Measurements from ENCODE around the gene BAZ1A. TPM values are rescaled to one million over a fixed set of nuclear protein-coding genes. Genes with fewer than 3 reads are reported as not detected.

The BAZ1A gene
- total RNA-seq, 1 donor from 2014 or later: 39.7 TPM

DNA sequence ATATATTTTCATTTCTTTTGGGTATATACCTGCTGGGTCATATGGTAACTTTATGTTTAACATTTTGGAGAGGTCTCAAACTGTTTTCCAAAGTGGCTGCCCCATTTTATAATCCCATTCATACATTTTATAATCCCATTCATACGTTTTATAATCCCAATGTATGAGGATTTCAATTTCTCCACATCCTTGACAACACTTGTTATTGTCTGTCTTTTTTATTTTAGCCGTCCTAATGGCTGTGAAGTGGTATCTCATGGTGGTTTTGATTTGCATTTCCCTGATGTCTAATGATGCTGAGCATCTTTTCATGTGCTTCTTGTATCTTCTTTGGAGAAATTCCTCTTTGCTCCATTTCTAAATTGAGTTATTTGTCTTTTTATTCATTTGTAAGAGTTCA, 154.0 kb downstream of the BAZ1A start:
- DNase-seq (ENCODE audit: low spot score): no peak

- no peak for DNase-seq (ENCODE audit: low spot score)
Observed at GRCh38 chr14:34718750-34719304, 156.3 kb downstream of the BAZ1A start.

DNA sequence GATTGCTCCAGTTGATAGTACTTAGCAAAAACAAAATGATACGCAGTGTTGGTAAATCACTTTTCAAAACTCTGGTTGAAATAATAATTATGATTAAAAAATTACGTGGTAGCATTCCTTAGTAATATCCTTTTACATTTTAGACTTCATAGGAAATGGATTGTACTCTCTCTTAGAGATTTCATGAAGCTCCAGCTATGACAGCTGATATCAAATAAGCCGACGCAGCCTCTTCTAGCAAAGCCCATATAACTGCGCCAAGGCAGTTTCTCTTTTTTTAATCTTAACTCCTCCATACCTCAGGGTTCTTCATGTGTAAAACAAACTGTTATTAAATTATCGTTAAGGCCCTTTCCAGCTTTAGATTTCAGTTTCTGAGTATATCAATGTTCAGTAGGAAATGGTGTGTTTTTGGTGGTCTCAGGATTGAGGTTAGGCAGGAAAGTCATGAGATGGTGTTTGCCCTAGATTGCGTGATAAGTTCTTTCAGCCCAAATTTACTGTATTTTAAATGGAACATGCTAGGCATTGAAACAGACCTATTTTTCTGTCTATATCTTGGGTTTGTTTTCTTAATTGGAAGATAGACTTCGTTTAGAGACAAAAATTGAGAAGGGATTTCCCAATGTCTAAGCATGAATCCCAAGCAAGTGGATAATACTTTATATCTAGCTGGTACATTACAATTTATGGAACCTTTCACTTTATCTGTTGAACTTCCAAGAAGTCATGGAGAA, 159.9 kb downstream of the BAZ1A start:
- peak; percentile 38 for DNase-seq (ENCODE audit: low spot score)

DNA sequence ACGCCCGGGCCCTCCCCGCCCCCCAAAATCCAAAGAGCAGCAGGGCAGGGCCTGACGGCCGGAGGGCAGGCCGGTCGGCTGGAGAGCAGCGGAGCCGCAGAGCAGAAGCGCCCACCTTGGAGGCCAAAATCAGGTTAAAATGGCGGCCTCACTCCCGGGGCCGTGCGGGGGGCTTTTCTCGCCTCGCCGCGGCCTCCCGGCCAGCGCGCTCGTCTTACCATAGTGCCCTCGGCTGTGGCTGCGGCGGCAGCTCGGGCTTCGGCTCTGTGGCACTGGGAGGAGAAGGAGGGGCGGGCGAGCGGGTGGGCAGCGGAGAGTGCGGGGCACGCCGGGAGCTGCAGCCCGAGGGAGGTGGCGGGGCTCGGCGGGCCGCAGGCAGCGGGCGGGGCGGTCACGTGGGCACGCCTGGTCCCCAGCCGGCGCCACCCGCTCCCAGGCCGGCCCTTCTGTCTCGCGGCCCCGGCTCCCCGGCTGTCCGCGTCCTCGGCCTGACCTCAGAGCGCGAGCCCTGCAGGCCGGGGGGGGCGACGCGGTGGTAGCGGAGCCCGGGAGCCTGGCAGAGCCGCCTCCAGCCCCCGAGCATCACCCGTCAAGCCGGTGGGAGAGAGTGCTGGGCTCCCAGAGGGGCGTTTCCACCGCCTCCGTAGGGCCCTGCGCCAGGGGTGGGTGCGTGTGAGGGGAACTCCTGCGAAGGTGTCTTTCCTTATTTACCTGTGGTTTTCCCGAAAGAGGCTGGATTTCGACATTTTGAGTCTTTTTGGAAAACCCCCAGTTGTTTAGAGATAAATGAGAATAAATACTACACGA, 160.6 kb downstream of the BAZ1A start, which contains the start of gene CFL2:
Gene CFL2 (minus strand): TSS at position 274 of the 807 bp plus-strand sequence. CDS start 53 bp downstream, at position 221.
- DNase-seq (ENCODE audit: low spot score): peak; percentile 86

DNA sequence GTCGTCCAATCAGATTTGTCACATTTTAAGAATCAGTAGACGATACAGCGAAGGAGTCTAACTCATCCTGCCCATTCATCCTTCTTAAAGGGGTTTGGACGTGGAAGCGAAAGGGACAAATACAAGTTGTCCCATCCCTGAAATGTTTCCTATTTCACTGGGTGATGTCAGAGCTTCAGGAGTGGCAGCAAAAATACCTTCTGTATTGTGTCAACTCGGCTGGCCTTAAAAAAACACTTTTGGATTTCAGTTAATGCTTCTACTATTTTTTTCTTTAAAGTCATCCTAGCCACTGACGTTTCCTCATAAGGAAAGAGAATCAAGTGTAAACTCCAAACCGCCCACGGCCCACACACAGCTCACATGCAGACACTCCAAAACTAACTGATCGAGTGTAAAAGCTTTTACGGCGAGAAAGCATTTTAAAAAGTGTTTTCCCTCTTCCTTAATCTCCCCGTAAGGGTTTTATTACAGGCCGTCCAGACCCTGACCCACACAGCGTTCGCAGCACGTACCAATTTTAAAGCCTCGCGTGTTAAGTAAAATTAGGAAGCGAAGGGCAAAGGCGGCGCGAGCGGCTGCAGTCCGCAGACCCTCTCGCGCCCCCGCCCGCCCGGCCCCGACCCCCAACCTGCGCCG, 161.4 kb downstream of the BAZ1A start:
- peak; percentile 77 for DNase-seq (ENCODE audit: low spot score)

DNA sequence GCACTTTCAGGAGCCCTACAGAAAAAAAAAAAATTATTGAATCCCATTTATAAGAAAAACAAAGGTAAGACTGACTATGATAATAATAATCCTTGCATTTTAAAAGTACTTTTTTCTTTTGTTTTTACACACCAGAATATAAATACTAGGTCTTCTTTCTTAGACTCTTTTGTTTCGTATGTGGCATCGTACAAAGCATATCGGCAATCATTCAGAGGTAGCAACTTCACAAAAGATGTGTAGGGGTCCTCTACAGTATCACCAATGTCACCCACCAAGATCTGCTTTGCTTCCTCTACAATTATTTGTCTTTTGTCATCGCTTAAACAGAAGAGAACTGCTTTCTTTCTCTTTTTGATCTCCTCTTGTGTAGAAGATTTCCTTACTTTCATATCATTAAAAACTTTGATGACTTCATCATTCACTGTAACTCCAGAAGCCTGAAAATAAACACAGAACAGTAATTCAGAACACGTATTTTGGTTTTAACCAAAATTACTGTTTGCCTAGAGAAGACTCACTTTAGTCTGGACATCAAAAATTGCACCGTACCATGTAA, 162.0 kb downstream of the BAZ1A start:
- no peak for DNase-seq (ENCODE audit: low spot score)

- DNase-seq (ENCODE audit: low spot score): no peak
Observed at GRCh38 chr14:34711796-34712712, 163.1 kb downstream of the BAZ1A start.

DNA sequence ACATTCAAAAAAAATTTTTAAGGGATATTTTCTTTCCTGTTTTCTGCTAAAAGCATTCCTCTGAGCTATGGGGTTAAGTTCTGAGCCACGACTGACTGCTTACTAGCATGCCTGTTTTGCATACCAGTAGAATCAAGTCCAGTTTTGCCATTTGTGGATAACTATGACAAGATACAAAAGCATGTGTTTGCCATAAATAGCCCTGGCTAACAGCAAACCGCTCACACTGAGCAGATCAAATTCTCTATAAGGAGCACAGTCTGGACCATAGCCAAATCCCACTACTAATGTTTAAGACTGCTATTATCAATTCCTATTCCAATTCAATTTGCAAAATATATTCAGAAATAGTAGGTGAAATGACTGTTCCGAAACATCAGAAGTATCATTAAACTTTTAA, 164.0 kb downstream of the BAZ1A start:
- DNase-seq (ENCODE audit: low spot score): peak; percentile 87

- DNase-seq (ENCODE audit: low spot score): peak; percentile 67
Observed at GRCh38 chr14:34710744-34711143, 164.4 kb downstream of the BAZ1A start.

- no peak for DNase-seq (ENCODE audit: low spot score)
Observed at GRCh38 chr14:34710006-34710405, 165.2 kb downstream of the BAZ1A start.

DNA sequence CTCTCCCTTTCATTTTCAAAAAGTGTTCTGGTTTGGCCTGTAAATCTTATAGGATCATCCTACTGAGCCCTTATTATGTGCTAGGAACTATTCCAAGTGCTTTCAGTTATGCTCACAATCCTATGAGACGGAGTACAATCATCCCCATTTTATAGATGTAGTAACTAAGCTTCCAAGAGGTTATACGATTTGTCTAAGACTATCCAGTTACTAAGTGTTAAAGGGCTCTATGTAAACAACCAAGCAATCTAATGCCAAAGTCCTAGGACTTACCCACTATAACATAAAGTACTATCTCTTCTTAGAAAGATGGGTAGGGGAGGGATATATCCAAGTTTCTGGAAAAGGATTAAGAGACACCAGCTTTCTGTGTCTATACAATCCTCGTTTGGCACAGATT, 167.4 kb downstream of the BAZ1A start:
- DNase-seq (ENCODE audit: low spot score): peak; percentile 88

Other genes starting within 250 kb of the BAZ1A start
- 129 TPM for gene SNX6, start 245.2 kb downstream of the BAZ1A start, total RNA-seq (ENCODE audit: insufficient read depth, low replicate concordance)
- gene CFL2, start 160.8 kb downstream of the BAZ1A start, total RNA-seq (ENCODE audit: insufficient read depth, low replicate concordance): 499 TPM
- gene SRP54, start 107.6 kb upstream of the BAZ1A start, total RNA-seq (ENCODE audit: insufficient read depth, low replicate concordance): 46.7 TPM
- 68.1 TPM for gene FAM177A1, start 170.9 kb upstream of the BAZ1A start, total RNA-seq (ENCODE audit: insufficient read depth, low replicate concordance)
- 78.0 TPM for gene PPP2R3C, start 246.6 kb upstream of the BAZ1A start, total RNA-seq (ENCODE audit: insufficient read depth, low replicate concordance)
- gene PRORP, start 247.2 kb upstream of the BAZ1A start, total RNA-seq (ENCODE audit: insufficient read depth, low replicate concordance): 9.1 TPM